Ovary (tissue), 9 donors: Measurements from ENCODE around the gene GRIK3. TPM values are rescaled to one million over a fixed set of nuclear protein-coding genes. Genes with fewer than 3 reads are reported as not detected.

Source experiments
- DNase-seq, 5 donors: peaks; one replicate each; pipeline ENCODE4 v3.0.0-alpha.2; 2019 to 2020
- H3K27ac ChIP-seq, 2 donors: fragments of 200-600 bp; one replicate each; pipeline versions ENCODE4 v1.5.1 to v1.8.0; 2019 to 2022
- H3K27me3 ChIP-seq: fragments of 200-600 bp; one replicate; pipeline ENCODE4 v1.8.0; 2022
- H3K36me3 ChIP-seq: fragments of 200-600 bp; sonication (generic); one replicate; pipeline ENCODE4 v1.5.1; 2019
- H3K4me1 ChIP-seq: one replicate; pipeline ENCODE4 v1.8.1; 2013; ENCODE audit warnings: mild to moderate bottlenecking, moderate library complexity; ENCODE audit not compliant: insufficient read depth
- H3K4me3 ChIP-seq: fragments of 200-600 bp; sonication (generic); one replicate; pipeline ENCODE4 v1.5.1; 2017
- H3K9me3 ChIP-seq, 2 donors: fragments of 200-600 bp in 1 of 2; sonication (generic) in 1 of 2; one replicate each; pipeline versions ENCODE4 v1.5.1 to v1.8.1; 2013 to 2019; ENCODE audit warnings: mild to moderate bottlenecking in 1 of 2, moderate library complexity in 1 of 2
- CTCF ChIP-seq, 3 donors: fragments of 450-650 bp in 2 of 3; fragments of 200-600 bp in 1 of 3; IDR thresholded peaks; one replicate each; pipeline versions ENCODE4 v1.5.1 to v1.8.0; 2016 to 2022; ENCODE audit warnings: antibody characterized with exemption in 3 of 3, mild to moderate bottlenecking in 1 of 3
- EP300 ChIP-seq: sonication (generic); formaldehyde crosslinking; IDR thresholded peaks from one replicate; pipeline ENCODE4 v1.6.1; 2017; ENCODE audit warnings: antibody characterized with exemption
- POLR2A ChIP-seq: fragments of 450-650 bp; IDR thresholded peaks from one replicate; pipeline ENCODE4 v1.6.1; 2017; ENCODE audit warnings: antibody characterized with exemption, mild to moderate bottlenecking, moderate library complexity
- WGBS, 3 donors: extraction: QIAGEN DNeasy Blood & Tissue Kit in 1 of 3; methylation state at CpG; one replicate each; pipeline versions ENCODE4 v1.1.5 to v1.1.7; 2013 to 2017; 5-methylcytosine and 5-hydroxymethylcytosine counted together
- intact Hi-C, 4 donors: fragments of 100-400 bp; cut with DNase I; formaldehyde crosslinking; loops; one replicate each; pipeline versions ENCODE4 v1.11.0 to v1.15.1; 2022 to 2023
- polyA plus RNA-seq, 2 donors: library from polyadenylated mRNA; stranded (reverse); fragments of 200-250 nt in 1 of 2; fragments of 350-450 nt in 1 of 2; fragmentation: Illumina TruSeq in 1 of 2; extraction: RNeasy Lipid Tissue Mini Kit (QIAGEN cat#74804) in 1 of 2; gene quantifications; one replicate each; pipeline ENCODE4 v1.2.3, GENCODE V29; 2013 to 2014
- total RNA-seq, 7 donors: library from RNA; depleted of rRNA in 2 of 7; stranded (reverse); fragments of >200 nt in 2 of 7; fragmentation: NEBNext Ultra II Directional in 3 of 7; extraction: Animal tissue kit (Norgen Biotek cat#: 25700) in 3 of 7; gene quantifications; one replicate each; pipeline versions ENCODE4 v1.1.0 to v1.2.4, GENCODE V29; 2016 to 2023
- donor health status: DM: no; HTN: no; CAD: no; lungs with moderate emphysema.
- donor health status: DM: no; HTN: no; CAD: no.
- donor health status: Bipolar disorder and iron deficiency.
- donor health status: DM: yes; HTN: yes; CAD: no.
- donor health status: DM: no; HTN: no; CAD: no.
- donor health status: DM: yes; HTN: yes; CAD: no.

GRIK3 gene
- total and polyA plus RNA-seq, 9 donors = 0.11 to 0.97 (median 0.32) TPM; not detected in 2

- 75 to 80% (median 77%) methylated on average over 4 of the region's 4 CpGs for WGBS, 3 donors
- intact Hi-C loops = no loop called here
Measured at GRCh38 chr1:36991551-36991950, 42.8 kb downstream of the GRIK3 start.

GRCh38 chr1:36990928-36991327 is 43.4 kb downstream of the GRIK3 start:
- H3K9me3 ChIP-seq = no peaks in the 10 kb centered on the region
- intact Hi-C loops = no loop called here
- H3K4me3 ChIP-seq = no peak overlapping the region
- no peaks in the 10 kb centered on the region for H3K27me3 ChIP-seq
- DNase-seq = no peak
- 85 to 89% (median 87%) methylated on average over 3 of the region's 3 CpGs for WGBS, 3 donors
- H3K27ac ChIP-seq = no peak overlapping the region
- H3K4me1 ChIP-seq = peaks cover 15% of the 10 kb centered on the region
- no peaks in the 10 kb centered on the region for H3K36me3 ChIP-seq
- no peak for TF ChIP-seq EP300

More at GRCh38 chr1:36991551-36991950, 42.8 kb downstream of the GRIK3 start:
- Histone ChIP-seq H3K27ac (no peak overlapping the region), H3K4me3 (no peak overlapping the region), H3K27me3 (no peaks in the 10 kb centered on the region), H3K4me1 (peaks cover 15% of the 10 kb centered on the region), H3K36me3 (no peaks in the 10 kb centered on the region), H3K9me3 (no peaks in the 10 kb centered on the region)
- no peak for DNase-seq
- TF ChIP-seq POLR2A (no peak), CTCF (IDR thresholded peaks at IDR 0.05) (no peak), EP300 (no peak)

- intact Hi-C loops = no loop called here
- Histone ChIP-seq H3K27me3 (no peaks in the 10 kb centered on the region), H3K36me3 (no peaks in the 10 kb centered on the region), H3K9me3 (no peaks in the 10 kb centered on the region), H3K27ac (peak overlapping the region in 1 of 2 donors; percentile 33), H3K4me1 (peaks cover 15% of the 10 kb centered on the region), H3K4me3 (no peak overlapping the region)
- peak in 4 of 5 donors; percentile 11 to 73 (median 40) for DNase-seq
- WGBS, 3 donors = 3 to 16% (median 6%) methylated on average over 8 of the region's 8 CpGs
- TF ChIP-seq POLR2A (no peak), EP300 (no peak), CTCF (IDR thresholded peaks at IDR 0.05) (no peak)
Measured at GRCh38 chr1:36989241-36989640, 45.1 kb downstream of the GRIK3 start.

GRCh38 chr1:36988741-36989193 is 45.5 kb downstream of the GRIK3 start:
- peak in 1 of 5 donors; percentile 42 for DNase-seq
- Histone ChIP-seq H3K27ac (peak overlapping the region in 1 of 2 donors; percentile 33), H3K9me3 (no peaks in the 10 kb centered on the region), H3K27me3 (no peaks in the 10 kb centered on the region), H3K36me3 (no peaks in the 10 kb centered on the region), H3K4me3 (no peak overlapping the region), H3K4me1 (peaks cover 15% of the 10 kb centered on the region)
- WGBS, 3 donors = 17 to 27% (median 24%) methylated on average over 12 of the region's 12 CpGs
- intact Hi-C loops = no loop called here
- TF ChIP-seq CTCF (IDR thresholded peaks at IDR 0.05) (no peak), POLR2A (no peak), EP300 (no peak)

GRCh38 chr1:36988321-36988720 is 46.0 kb downstream of the GRIK3 start:
- Histone ChIP-seq H3K4me3 (no peak overlapping the region), H3K9me3 (no peaks in the 10 kb centered on the region), H3K4me1 (peaks cover 15% of the 10 kb centered on the region), H3K36me3 (no peaks in the 10 kb centered on the region), H3K27ac (no peak overlapping the region), H3K27me3 (no peaks in the 10 kb centered on the region)
- TF ChIP-seq POLR2A (no peak), CTCF (IDR thresholded peaks at IDR 0.05) (no peak), EP300 (no peak)
- intact Hi-C loops = no loop called here
- DNase-seq = peak in 4 of 5 donors; percentile 17 to 67 (median 32)
- 11 to 22% (median 13%) methylated on average over 10 of the region's 10 CpGs for WGBS, 3 donors
